IPS-18a (cell line): Measurements from ENCODE around the gene HINT3.

Experiments used
- H3K27ac ChIP-seq: one replicate; pipeline ENCODE4 v1.5.1; 2013; ENCODE audit warnings: low read length
- H3K27me3 ChIP-seq: one replicate; pipeline ENCODE4 v1.6.1; 2013; ENCODE audit warnings: mild to moderate bottlenecking, low read length; ENCODE audit not compliant: control insufficient read depth, insufficient read depth
- H3K36me3 ChIP-seq: one replicate; pipeline ENCODE4 v1.6.1; 2013; ENCODE audit warnings: low read depth, low read length; ENCODE audit not compliant: control insufficient read depth
- H3K4me1 ChIP-seq: one replicate; pipeline ENCODE4 v1.6.1; 2013; ENCODE audit warnings: low read depth, low read length; ENCODE audit not compliant: control insufficient read depth
- H3K4me3 ChIP-seq: one replicate; pipeline ENCODE4 v1.5.1; 2013; ENCODE audit warnings: low read length
- H3K9ac ChIP-seq: one replicate; pipeline ENCODE4 v1.6.1; 2013; ENCODE audit warnings: mild to moderate bottlenecking, low read length, moderate library complexity
- H3K9me3 ChIP-seq: one replicate; pipeline ENCODE4 v1.6.1; 2013; ENCODE audit warnings: low read depth, low read length; ENCODE audit not compliant: control insufficient read depth

The HINT3 gene

DNA sequence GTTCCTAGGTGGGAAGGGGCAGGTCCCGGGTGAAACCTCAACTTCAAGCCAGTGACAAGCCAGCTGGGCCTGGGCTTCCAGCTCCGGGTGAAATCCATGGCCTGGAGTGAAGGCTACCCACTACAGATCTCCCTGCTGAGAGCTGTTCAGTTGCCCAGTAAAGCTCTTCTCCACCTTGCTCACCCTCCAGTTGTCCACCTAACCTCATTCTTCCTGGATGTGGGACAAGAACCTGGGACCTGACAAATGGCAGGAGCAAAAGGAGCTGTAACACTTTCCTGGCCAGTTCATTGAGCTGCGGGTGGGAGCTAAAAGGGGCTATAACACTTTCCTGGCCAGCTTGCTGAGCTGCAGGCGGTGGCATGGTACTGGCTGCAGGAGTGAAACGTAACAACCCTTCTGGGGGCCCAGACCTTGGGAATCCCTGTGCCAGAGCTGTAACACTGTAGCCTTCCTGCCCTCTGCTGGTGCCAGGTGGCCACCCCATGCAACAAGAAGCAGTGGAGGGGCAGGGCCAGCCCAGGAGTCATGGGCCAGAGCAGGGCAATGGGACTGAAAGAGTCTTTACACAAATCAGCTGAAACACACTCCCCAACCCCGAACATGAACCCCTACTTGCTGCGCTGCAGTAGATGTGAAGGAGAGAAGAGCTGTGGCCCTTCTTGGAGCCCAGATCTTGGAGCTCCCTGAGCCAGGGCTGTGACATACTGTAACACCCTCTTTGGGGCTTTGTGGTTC is 3.6 kb upstream of the HINT3 start:
- Histone ChIP-seq H3K4me1 (peaks cover 5% of the 10 kb centered on the region), H3K4me3 (no peak overlapping the region), H3K9ac (no peak overlapping the region), H3K27ac (no peak overlapping the region), H3K9me3 (no peaks in the 10 kb centered on the region), H3K27me3 (peaks cover 8% of the 10 kb centered on the region), H3K36me3 (no peaks in the 10 kb centered on the region)

DNA sequence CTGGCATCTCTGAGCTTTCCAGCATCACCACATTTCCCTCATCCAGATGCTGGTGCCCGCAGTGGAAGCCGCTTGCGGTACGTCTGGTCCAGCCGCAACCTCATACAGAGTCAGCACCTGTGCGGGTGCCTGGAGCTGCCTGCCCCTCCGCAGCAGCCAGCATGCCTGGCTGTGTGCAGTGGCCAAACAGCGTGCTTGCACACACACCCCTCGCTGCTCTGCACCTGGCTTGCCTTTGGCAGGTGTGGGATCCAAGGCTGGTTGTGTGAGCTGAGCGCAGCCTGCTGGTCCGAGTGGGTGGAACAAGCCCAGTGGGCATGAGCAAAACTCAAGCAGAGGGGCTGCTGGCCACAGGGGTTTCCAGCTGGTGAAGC is 3.1 kb upstream of the HINT3 start:
- Histone ChIP-seq H3K9ac (no peak overlapping the region), H3K36me3 (no peaks in the 10 kb centered on the region), H3K4me1 (peaks cover 5% of the 10 kb centered on the region), H3K9me3 (no peaks in the 10 kb centered on the region), H3K27me3 (peaks cover 8% of the 10 kb centered on the region), H3K4me3 (no peak overlapping the region), H3K27ac (no peak overlapping the region)

DNA sequence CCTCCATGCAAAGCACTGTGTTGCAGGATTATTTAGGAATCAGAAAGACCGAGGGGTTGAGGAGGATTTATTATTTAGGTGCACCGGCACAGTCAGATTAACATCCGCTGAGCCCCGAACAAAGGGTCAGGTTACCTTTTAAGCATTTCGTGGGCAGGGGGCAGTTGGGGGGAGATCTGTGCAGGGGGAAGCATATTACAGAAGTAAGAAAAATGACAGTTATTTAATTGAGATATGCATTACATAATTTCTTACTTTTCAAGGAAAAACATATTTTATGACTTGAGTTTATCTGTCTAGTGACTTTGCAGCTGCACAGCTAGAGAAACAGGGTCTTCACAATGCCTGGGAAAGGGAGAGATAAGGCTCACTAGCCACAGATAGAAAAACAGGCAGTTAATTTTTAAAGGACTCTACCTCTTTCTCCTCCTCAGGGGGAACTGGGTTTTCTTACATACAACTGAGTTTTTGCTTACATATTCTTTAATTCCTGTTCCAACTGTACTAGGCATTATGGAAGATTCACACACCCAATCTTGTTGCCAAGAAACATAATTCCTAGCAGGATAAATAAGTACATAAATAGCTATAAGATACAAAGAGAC is 1.7 kb upstream of the HINT3 start:
- Histone ChIP-seq H3K4me3 (no peak overlapping the region), H3K9ac (no peak overlapping the region), H3K4me1 (peaks cover 5% of the 10 kb centered on the region), H3K27me3 (peaks cover 8% of the 10 kb centered on the region), H3K9me3 (no peaks in the 10 kb centered on the region), H3K27ac (no peak overlapping the region), H3K36me3 (no peaks in the 10 kb centered on the region)

DNA sequence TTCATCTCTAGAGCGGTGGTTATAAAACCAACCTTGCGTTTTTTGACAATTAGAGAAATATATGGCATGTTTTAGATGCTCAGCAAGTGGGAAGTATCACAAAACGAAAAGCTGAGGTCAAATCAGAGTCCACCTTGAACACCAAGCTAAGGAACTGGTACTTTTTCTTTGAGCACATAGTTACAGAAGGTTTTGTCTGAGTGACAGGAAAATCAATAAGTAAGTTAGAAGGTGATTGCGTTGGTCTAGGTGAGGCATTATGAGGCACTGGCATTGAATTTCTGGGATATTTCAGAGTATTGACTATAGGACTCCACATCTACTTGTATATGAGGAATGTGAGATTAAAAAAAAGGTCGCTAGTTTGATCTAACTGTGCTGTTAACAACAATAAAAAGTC is 597 bp upstream of the HINT3 start:
- no peak overlapping the region for H3K27ac ChIP-seq

DNA sequence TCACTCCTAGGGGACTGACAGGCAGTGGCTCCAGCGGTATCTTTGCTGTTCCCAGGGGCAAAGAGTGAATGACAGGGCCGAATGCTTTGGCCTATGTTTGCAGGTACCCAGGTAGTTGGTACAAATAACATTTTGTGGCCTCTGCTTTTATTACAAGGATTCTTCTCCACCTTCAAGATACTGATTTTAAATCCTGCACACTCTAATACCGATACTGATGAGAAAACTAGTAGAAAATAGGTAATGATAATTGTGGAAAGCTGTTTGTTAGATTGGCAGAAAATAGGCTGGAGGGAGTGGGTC is 772 bp downstream of the HINT3 start:
- H3K27ac ChIP-seq: no peak overlapping the region

More for the DNA sequence above, 597 bp upstream of the HINT3 start:
- Histone ChIP-seq H3K36me3 (no peaks in the 10 kb centered on the region), H3K4me1 (peaks cover 5% of the 10 kb centered on the region), H3K27me3 (peaks cover 8% of the 10 kb centered on the region), H3K9me3 (no peaks in the 10 kb centered on the region), H3K4me3 (peak overlapping the region; percentile 92), H3K9ac (no peak overlapping the region)

DNA sequence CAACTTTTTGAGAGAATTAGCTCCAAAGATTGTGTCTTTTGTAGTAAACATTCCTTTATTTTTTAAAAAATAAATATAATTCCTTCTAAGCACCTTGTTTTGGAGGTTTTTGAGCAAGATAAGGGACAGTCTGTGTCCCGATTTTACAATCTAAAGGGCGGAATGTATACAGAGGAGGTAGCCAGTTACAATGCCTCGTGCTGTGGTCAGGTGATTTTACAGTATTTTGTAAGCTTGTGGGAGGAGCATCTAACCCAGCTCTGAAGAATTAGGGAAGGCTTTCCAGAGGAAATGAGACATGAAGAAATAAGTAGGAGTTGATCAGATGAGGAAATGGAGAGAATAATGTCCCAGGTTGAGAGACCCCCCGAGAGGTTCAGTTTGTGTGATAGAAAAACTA is 1.3 kb downstream of the HINT3 start:
- no peak overlapping the region for H3K27ac ChIP-seq
- H3K36me3 ChIP-seq: no peaks in the 10 kb centered on the region

More for the DNA sequence above, 772 bp downstream of the HINT3 start:
- Histone ChIP-seq H3K9me3 (no peaks in the 10 kb centered on the region), H3K9ac (peak overlapping the region; percentile 77), H3K4me3 (peak overlapping the region; percentile 92), H3K36me3 (no peaks in the 10 kb centered on the region), H3K27me3 (peaks cover 8% of the 10 kb centered on the region), H3K4me1 (peaks cover 5% of the 10 kb centered on the region)

DNA sequence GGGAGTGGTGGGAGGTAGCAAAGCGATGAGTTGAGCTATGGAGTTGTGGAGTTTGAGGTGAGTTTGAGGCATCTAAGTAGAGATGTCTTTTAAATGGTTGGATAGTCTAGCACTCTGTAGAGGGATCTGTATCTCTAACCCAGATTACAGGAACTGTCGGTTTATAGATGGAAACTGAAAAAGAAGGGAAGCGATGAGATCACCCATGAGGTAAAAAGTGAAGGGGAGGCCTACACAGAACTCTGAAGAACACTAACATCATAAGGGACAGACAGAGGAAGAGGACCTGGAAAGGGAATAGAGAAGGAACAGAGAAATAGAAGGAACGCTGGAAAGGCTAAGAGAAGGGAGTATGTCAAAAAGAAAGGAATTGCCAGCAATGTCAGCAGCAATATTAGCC is 2.5 kb downstream of the HINT3 start:
- H3K36me3 ChIP-seq: no peaks in the 10 kb centered on the region
- peaks cover 6% of the 10 kb centered on the region for H3K27me3 ChIP-seq
- H3K9me3 ChIP-seq: no peaks in the 10 kb centered on the region
- no peak overlapping the region for H3K4me3 ChIP-seq
- no peak overlapping the region for H3K27ac ChIP-seq
- peaks cover 5% of the 10 kb centered on the region for H3K4me1 ChIP-seq
- no peak overlapping the region for H3K9ac ChIP-seq

More for the DNA sequence above, 1.3 kb downstream of the HINT3 start:
- peaks cover 5% of the 10 kb centered on the region for H3K4me1 ChIP-seq
- H3K9me3 ChIP-seq: no peaks in the 10 kb centered on the region
- H3K4me3 ChIP-seq: peak overlapping the region; percentile 92
- no peak overlapping the region for H3K9ac ChIP-seq
- H3K27me3 ChIP-seq: peaks cover 8% of the 10 kb centered on the region

DNA sequence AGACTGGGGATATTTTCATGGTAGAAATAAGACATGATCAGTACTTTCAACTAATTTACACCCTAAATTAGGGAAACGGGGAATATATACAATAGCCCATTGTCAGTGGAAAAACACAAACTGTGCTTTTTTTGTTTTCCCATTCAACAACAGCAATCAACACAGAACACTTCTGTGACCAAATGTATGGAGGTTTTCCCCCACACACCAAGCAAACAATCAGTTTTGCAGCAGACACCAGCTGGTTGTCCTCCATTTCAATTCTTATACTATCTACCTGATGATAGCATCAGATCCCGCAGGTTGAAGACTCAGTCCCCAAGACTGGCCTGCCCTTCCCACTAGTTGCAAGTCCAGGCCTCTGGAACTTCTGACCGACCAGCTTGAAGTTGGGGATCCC is 4.5 kb downstream of the HINT3 start:
- Histone ChIP-seq H3K9me3 (no peaks in the 10 kb centered on the region), H3K4me1 (peaks cover 5% of the 10 kb centered on the region), H3K27me3 (no peaks in the 10 kb centered on the region), H3K9ac (no peak overlapping the region), H3K36me3 (no peaks in the 10 kb centered on the region), H3K27ac (no peak overlapping the region), H3K4me3 (no peak overlapping the region)

DNA sequence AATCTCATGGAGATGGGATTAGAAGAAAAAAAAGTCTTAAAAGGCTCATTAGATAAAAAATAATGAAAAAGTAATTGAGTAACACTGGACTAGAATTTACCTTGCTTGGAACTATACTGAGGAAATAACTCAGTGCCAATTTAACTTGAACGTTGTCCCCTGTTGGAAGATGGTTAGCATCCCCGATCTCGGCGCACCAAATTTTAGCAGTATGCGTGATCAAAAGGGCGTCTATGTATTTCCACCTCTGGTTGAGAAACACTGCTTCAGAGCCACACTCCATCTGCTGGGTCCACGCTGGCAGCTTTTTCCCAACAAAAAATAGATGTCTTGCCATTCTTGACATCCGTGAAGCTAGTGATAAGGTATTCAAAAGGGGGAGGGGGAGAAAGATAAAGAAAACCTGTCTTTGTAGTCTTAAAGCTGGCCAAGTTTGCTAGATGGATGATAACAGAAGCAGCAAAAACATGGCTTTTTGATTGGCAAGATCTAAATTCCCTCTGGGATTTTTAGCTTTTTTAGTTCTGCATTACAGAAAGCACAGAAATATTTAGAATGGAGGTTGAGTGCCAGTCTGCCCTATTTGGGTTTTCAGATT is 6.4 kb downstream of the HINT3 start:
- Histone ChIP-seq H3K4me1 (no peaks in the 10 kb centered on the region), H3K27me3 (no peaks in the 10 kb centered on the region), H3K36me3 (no peaks in the 10 kb centered on the region), H3K9me3 (no peaks in the 10 kb centered on the region), H3K4me3 (no peak overlapping the region), H3K9ac (no peak overlapping the region), H3K27ac (no peak overlapping the region)

DNA sequence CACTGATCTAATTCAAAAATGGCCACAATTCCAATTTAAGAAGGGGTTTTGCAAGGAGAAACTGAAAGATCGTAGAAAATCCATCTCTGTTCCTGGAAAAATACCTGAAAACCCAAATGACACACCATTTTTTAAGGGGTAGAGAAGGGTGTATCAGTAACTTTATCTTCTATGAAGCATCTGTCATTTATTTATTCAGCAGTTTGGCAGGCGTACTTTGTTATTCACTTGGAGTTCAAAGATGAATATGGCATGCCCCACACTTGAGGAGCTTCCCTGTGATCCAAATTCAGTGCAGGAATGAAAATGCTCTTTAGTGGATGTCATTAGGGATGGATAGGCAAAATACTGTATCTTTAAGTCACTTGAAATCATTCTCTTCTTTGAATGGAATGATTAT is 7.2 kb downstream of the HINT3 start:
- no peak overlapping the region for H3K9ac ChIP-seq
- H3K27me3 ChIP-seq: no peaks in the 10 kb centered on the region
- H3K36me3 ChIP-seq: no peaks in the 10 kb centered on the region
- H3K27ac ChIP-seq: no peak overlapping the region
- H3K9me3 ChIP-seq: no peaks in the 10 kb centered on the region
- H3K4me3 ChIP-seq: no peak overlapping the region
- H3K4me1 ChIP-seq: no peaks in the 10 kb centered on the region

DNA sequence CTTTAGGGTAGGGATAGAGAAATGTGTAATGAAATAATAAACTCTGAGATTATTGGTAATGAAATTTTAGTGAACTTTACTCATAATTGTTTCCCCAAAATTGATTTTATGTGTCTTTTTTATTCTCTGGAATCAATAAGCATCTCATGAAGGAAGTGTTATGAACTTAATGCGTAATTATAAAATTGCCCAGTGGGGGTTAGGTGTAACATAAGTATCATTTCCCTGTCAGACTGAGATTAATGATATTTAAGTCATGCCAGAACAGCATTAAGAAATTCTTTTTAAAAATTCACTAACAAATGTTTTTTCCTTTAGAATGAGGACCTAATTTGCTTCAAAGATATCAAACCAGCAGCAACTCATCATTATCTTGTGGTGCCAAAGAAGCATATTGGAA is 10.0 kb downstream of the HINT3 start:
- Histone ChIP-seq H3K36me3 (no peaks in the 10 kb centered on the region), H3K4me1 (no peaks in the 10 kb centered on the region), H3K9me3 (no peaks in the 10 kb centered on the region), H3K27ac (no peak overlapping the region), H3K9ac (no peak overlapping the region), H3K27me3 (no peaks in the 10 kb centered on the region), H3K4me3 (no peak overlapping the region)

DNA sequence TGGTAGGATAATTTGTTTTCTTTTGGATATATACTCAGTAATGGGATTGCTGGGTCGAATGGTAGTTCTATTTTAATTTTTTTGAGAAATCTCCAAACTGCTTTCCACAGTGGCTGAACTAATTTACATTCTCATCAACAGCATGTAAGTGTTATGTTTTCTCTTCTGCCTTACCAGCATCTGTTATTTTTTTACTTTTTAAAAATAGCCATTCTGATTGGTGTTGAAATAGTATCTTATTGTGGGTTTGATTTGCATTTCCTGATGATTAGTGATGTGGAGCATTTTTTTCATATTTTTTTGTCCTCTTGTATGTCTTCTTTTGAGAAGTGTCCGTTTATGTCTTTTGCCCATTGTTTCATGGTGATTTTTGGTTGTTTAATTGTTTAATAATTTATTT is 11.9 kb downstream of the HINT3 start:
- H3K4me3 ChIP-seq: no peak overlapping the region
- no peaks in the 10 kb centered on the region for H3K27me3 ChIP-seq
- H3K4me1 ChIP-seq: no peaks in the 10 kb centered on the region
- H3K9ac ChIP-seq: no peak overlapping the region
- H3K36me3 ChIP-seq: no peaks in the 10 kb centered on the region
- H3K27ac ChIP-seq: no peak overlapping the region
- no peaks in the 10 kb centered on the region for H3K9me3 ChIP-seq
